HG03457 (cell line): Measurements from ENCODE around the gene ARRDC2.

Source experiments
- ATAC-seq: cut with Tn5 transposase; IDR thresholded peaks from one replicate; pipeline ENCODE4 v1.9.1; 2021; ENCODE audit warnings: moderate number of reproducible peaks; ENCODE audit not compliant: unreplicated experiment

The ARRDC2 gene

GRCh38 chr19:18057557-18057956 lies 49.6 kb downstream of the ARRDC2 start:
- no peak for ATAC-seq

- ATAC-seq, result no peak
Observed at GRCh38 chr19:18058208-18059009, 50.4 kb downstream of the ARRDC2 start.

- no peak for ATAC-seq
Observed at GRCh38 chr19:18059297-18059696, 51.3 kb downstream of the ARRDC2 start.

- no peak for ATAC-seq
Observed at GRCh38 chr19:18059902-18060301, 51.9 kb downstream of the ARRDC2 start.

GRCh38 chr19:18060472-18060871 lies 52.5 kb downstream of the ARRDC2 start:
- no peak for ATAC-seq

- ATAC-seq, result no peak
Observed at GRCh38 chr19:18062028-18062427, 54.1 kb downstream of the ARRDC2 start.

GRCh38 chr19:18063463-18063862 lies 55.5 kb downstream of the ARRDC2 start:
- no peak for ATAC-seq
